Endothelial cell of umbilical vein (primary cell): Measurements from ENCODE around the gene SPAG9.

ENCODE experiments used
- CTCF ChIP-seq, 2 donors: IDR thresholded peaks; 1 replicate in 1 of 2; 2 replicates in 1 of 2; pipeline ENCODE4 v1.5.1; 2011; ENCODE audit warnings: low read length in 2 of 2, mild to moderate bottlenecking in 2 of 2, moderate library complexity in 2 of 2, control low read depth in 1 of 2, inconsistent platforms in 1 of 2, low read depth in 1 of 2; ENCODE audit not compliant: insufficient read depth in 1 of 2; ENCODE audit errors: extremely low read depth in 1 of 2
- EZH2 ChIP-seq: IDR thresholded peaks from 2 replicates; pipeline ENCODE4 v1.6.1; 2012; ENCODE audit warnings: borderline replicate concordance, low read depth, mild to moderate bottlenecking, moderate library complexity, low read length, inconsistent platforms; ENCODE audit not compliant: severe bottlenecking
- FOS ChIP-seq: IDR thresholded peaks from 2 replicates; pipeline ENCODE4 v1.6.1; 2011; ENCODE audit warnings: mild to moderate bottlenecking, low read length, moderate library complexity, borderline replicate concordance; ENCODE audit not compliant: insufficient read depth
- MAX ChIP-seq: IDR thresholded peaks from 2 replicates; pipeline ENCODE4 v1.6.1; 2011; ENCODE audit not compliant: insufficient read depth, insufficient read length
- POLR2A ChIP-seq: IDR thresholded peaks from 2 replicates; pipeline ENCODE4 v1.6.1; 2012; ENCODE audit warnings: low read depth, mild to moderate bottlenecking, control low read depth, low read length
- POLR2AphosphoS5 ChIP-seq: IDR thresholded peaks from 2 replicates; pipeline ENCODE4 v1.6.1; 2012; ENCODE audit warnings: low read depth, mild to moderate bottlenecking, control low read depth, low read length, moderate library complexity; ENCODE audit not compliant: insufficient read depth

- TF ChIP-seq CTCF (IDR thresholded peaks at IDR 0.05; ENCODE audit: extremely low read depth in 1 of 2, insufficient read depth in 1 of 2, low read depth in 1 of 2, low read length in 2 of 2) = no peak
- TF ChIP-seq POLR2A = no peak
- TF ChIP-seq MAX = no peak
- TF ChIP-seq EZH2 = no peak
- TF ChIP-seq FOS = no peak
- TF ChIP-seq POLR2AphosphoS5 = no peak
These were observed 90.9 kb downstream of the SPAG9 start for GRCh38 chr17:51029568-51030463.
